HEK293 (cell line): ENCODE results near the gene CLCN1.

Source experiments
- PRDM2 ChIP-seq: fragments of 450-650 bp; formaldehyde crosslinking; IDR thresholded peaks from 2 replicates; pipeline ENCODE4 v1.5.1; 2016; ENCODE audit warnings: missing biosample characterization, missing genetic modification characterization, borderline replicate concordance
- TRIM28 ChIP-seq: IDR thresholded peaks from 2 replicates; pipeline ENCODE4 v1.6.1; 2011; ENCODE audit warnings: low read length, control low read depth, borderline replicate concordance
- YY2 ChIP-seq: fragments of 450-650 bp; formaldehyde crosslinking; IDR thresholded peaks from 2 replicates; pipeline ENCODE4 v1.5.1; 2016; ENCODE audit warnings: missing biosample characterization, missing genetic modification characterization
- ZNF121 ChIP-seq: fragments of 450-650 bp; formaldehyde crosslinking; IDR thresholded peaks from 2 replicates; pipeline ENCODE4 v1.5.1; 2016; ENCODE audit warnings: missing biosample characterization, missing genetic modification characterization
- ZNF24 ChIP-seq: fragments of 450-650 bp; formaldehyde crosslinking; IDR thresholded peaks from 2 replicates; pipeline ENCODE4 v1.5.1; 2016; ENCODE audit warnings: missing biosample characterization, missing genetic modification characterization
- ZNF433 ChIP-seq: fragments of 450-650 bp; formaldehyde crosslinking; IDR thresholded peaks from 2 replicates; pipeline ENCODE4 v1.5.1; 2016; ENCODE audit warnings: missing biosample characterization, missing genetic modification characterization, low read depth
- ZNF830 ChIP-seq: fragments of 450-650 bp; IDR thresholded peaks from 2 replicates; pipeline ENCODE4 v1.5.0; 2018; ENCODE audit warnings: missing biosample characterization, missing genetic modification characterization, low read depth, mild to moderate bottlenecking, moderate library complexity
- TF ChIP-seq, protein P1 (sequence below): fragments of 450-650 bp; formaldehyde crosslinking; IDR thresholded peaks from 2 replicates; pipeline ENCODE4 v1.5.1; 2016; ENCODE audit warnings: missing biosample characterization, missing genetic modification characterization

DNA sequence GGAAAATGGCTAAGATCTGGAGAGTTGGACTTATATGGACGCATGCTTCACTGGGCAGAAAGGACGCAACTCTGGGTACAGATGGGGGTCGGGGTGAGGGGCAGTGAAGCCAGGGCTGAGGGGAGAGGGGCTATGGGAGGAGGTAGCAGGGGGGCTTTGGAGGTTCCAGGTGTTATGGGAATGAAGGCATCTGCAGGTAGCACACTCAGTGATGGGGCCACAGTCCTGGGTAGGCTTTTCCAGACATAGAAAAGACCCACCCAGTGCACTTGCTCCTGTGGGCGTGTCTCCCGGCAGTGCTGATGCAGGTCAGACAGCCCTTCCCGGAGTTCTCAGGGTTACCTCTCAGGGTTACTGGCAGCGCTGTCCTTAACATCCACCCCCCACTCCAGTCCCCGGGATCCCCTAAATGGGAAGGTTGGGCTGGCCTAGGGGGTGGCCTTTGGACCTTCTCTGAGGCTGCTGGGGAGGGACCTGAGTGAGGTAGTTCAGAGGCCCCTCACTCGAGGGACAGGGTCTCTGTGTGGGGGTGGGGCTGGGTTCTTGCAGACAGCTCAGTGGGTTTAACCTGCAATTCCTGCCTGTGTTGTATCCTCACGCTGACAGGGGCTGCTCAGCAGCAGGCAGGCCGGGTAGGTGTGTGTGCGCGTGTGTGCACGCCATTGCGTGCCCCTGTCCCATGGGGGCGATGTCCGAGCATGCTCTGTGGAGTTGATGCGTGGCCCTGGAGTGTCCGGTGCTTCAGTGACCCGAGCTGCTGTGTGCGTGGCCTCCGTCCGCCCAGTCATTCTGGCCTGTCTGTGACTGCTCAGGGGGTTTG, 71.5 kb downstream of the CLCN1 start:
- TF ChIP-seq YY2 (tag by site-specific recombination) (no peak), TRIM28 (no peak), ZNF24 (tag by site-specific recombination) (no peak), PRDM2 (tag by site-specific recombination) (no peak), ZNF433 (tag by site-specific recombination) (no peak), ZNF121 (tag by site-specific recombination) (no peak), ZNF830 (tag by site-specific recombination) (no peak)
- TF ChIP-seq, protein P1, sequence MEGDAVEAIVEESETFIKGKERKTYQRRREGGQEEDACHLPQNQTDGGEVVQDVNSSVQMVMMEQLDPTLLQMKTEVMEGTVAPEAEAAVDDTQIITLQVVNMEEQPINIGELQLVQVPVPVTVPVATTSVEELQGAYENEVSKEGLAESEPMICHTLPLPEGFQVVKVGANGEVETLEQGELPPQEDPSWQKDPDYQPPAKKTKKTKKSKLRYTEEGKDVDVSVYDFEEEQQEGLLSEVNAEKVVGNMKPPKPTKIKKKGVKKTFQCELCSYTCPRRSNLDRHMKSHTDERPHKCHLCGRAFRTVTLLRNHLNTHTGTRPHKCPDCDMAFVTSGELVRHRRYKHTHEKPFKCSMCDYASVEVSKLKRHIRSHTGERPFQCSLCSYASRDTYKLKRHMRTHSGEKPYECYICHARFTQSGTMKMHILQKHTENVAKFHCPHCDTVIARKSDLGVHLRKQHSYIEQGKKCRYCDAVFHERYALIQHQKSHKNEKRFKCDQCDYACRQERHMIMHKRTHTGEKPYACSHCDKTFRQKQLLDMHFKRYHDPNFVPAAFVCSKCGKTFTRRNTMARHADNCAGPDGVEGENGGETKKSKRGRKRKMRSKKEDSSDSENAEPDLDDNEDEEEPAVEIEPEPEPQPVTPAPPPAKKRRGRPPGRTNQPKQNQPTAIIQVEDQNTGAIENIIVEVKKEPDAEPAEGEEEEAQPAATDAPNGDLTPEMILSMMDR: no peak
